Smooth muscle cell (in vitro differentiated cells): ENCODE data around the gene SLITRK6. TPM values are rescaled to one million over a fixed set of nuclear protein-coding genes. Genes with fewer than 3 reads are reported as not detected.
A peak's percentile ranks its signal among the peaks of the same experiment; 100 is the strongest.

Source experiments
- DNase-seq: peaks from one replicate; lab custom pipeline; 2025; ENCODE audit not compliant: unreplicated experiment; lab: John Stamatoyannopoulos, UW
- H2AFZ ChIP-seq: fragments of 200-600 bp; sonication (generic); 2 replicates; pipeline ENCODE4 v1.6.0; 2016; ENCODE audit warnings: antibody characterized with exemption, low read depth, mild to moderate bottlenecking
- H3F3A ChIP-seq: fragments of 200-600 bp; sonication (generic); 2 replicates; pipeline ENCODE4 v1.6.0; 2017; ENCODE audit warnings: antibody characterized with exemption, low read depth
- H3K27ac ChIP-seq: fragments of 200-600 bp; sonication (generic); 2 replicates; pipeline ENCODE4 v1.5.1; 2016; ENCODE audit warnings: low read depth, mild to moderate bottlenecking
- H3K27me3 ChIP-seq: fragments of 200-600 bp; sonication (generic); 2 replicates; pipeline ENCODE4 v1.6.1; 2016; ENCODE audit warnings: low read depth, mild to moderate bottlenecking
- H3K36me3 ChIP-seq: fragments of 200-600 bp; sonication (generic); 2 replicates; pipeline ENCODE4 v1.5.1; 2016; ENCODE audit warnings: low read depth
- H3K4me1 ChIP-seq: fragments of 200-600 bp; sonication (generic); 2 replicates; pipeline ENCODE4 v1.5.1; 2016; ENCODE audit warnings: low read depth
- H3K4me2 ChIP-seq: fragments of 200-600 bp; sonication (generic); 2 replicates; pipeline ENCODE4 v1.6.0; 2016; ENCODE audit warnings: mild to moderate bottlenecking
- H3K4me3 ChIP-seq: fragments of 200-600 bp; sonication (generic); 2 replicates; pipeline ENCODE4 v1.5.1; 2016; ENCODE audit warnings: mild to moderate bottlenecking
- H3K79me2 ChIP-seq: fragments of 200-600 bp; sonication (generic); 2 replicates; pipeline ENCODE4 v1.6.0; 2016; ENCODE audit warnings: low read depth, mild to moderate bottlenecking
- H3K9ac ChIP-seq: fragments of 200-600 bp; sonication (generic); 2 replicates; pipeline ENCODE4 v1.6.0; 2016; ENCODE audit warnings: low read depth
- H3K9me3 ChIP-seq: fragments of 200-600 bp; sonication (generic); replicated peaks from 2 replicates; pipeline ENCODE4 v1.5.1; 2016; ENCODE audit warnings: low read depth
- H4K20me1 ChIP-seq: fragments of 200-600 bp; sonication (generic); 2 replicates; pipeline ENCODE4 v1.6.0; 2016; ENCODE audit warnings: low read depth
- CTCF ChIP-seq: fragments of 200-600 bp; sonication (generic); IDR thresholded peaks from 2 replicates; pipeline ENCODE4 v1.5.1; 2017; ENCODE audit warnings: borderline replicate concordance, mild to moderate bottlenecking, antibody characterized with exemption; ENCODE audit not compliant: insufficient read depth, poor library complexity, severe bottlenecking
- WGBS: methylation state at CpG from one replicate; pipeline ENCODE4 v1.1.7; 2016; ENCODE audit warnings: low lambda C conversion rate; 5-methylcytosine and 5-hydroxymethylcytosine counted together
- polyA plus RNA-seq: library from polyadenylated mRNA; unstranded; fragments of >200 nt; fragmentation: Nextera tagmentation; extraction: Ambion mirVana; gene quantifications from 2 replicates; pipeline ENCODE4 v1.2.1, GENCODE V29; 2016
- total RNA-seq: library from RNA; depleted of rRNA; stranded (reverse); fragments of >200 nt; gene quantifications from 2 replicates; pipeline ENCODE4 v1.2.3, GENCODE V29; 2014

Gene SLITRK6
- total RNA-seq (113 and 115 TPM in 2 replicates), polyA plus RNA-seq (8.7 and 65.7 TPM in 2 replicates)

GRCh38 chr13:85799097-85799582 is at the start of gene SLITRK6:
SLITRK6 (minus strand) TSS chr13:85799419; CDS start chr13:85796508, 2,911 bp downstream.
- peaks cover 8% of the 10 kb centered on the region for H3K4me1 ChIP-seq
- peak within 1 kb of the TSS; percentile 33 for H3K27ac ChIP-seq
- no peaks in the 10 kb centered on the region for H3K9me3 ChIP-seq
- peak within 1 kb of the TSS; percentile 64 for H3K9ac ChIP-seq
- H2AFZ ChIP-seq = peak within 1 kb of the TSS; percentile 50
- H4K20me1 ChIP-seq = no peaks in the 10 kb centered on the region
- DNase-seq = no peak
- TF ChIP-seq CTCF = no peak
- H3K27me3 ChIP-seq = no peaks in the 10 kb centered on the region
- H3K4me2 ChIP-seq = peak within 1 kb of the TSS; percentile 83
- H3F3A ChIP-seq = no peaks in the 10 kb centered on the region
- H3K4me3 ChIP-seq = peak within 1 kb of the TSS; percentile 52
- WGBS = 8% methylated on average over 3 of the region's 3 CpGs
- peaks cover 19% of the 10 kb centered on the region for H3K79me2 ChIP-seq
- no peaks in the 10 kb centered on the region for H3K36me3 ChIP-seq

- H2AFZ ChIP-seq = no peak overlapping the region
- H3K27ac ChIP-seq = no peak overlapping the region
- no peak for TF ChIP-seq CTCF
- DNase-seq = no peak
- no peaks in the 10 kb centered on the region for H3K4me1 ChIP-seq
- no peaks in the 10 kb centered on the region for H3K9me3 ChIP-seq
- 91% methylated on average over 6 of the region's 6 CpGs for WGBS
- no peak overlapping the region for H3K4me3 ChIP-seq
- no peaks in the 10 kb centered on the region for H3K36me3 ChIP-seq
- H3K27me3 ChIP-seq = no peaks in the 10 kb centered on the region
- no peaks in the 10 kb centered on the region for H3F3A ChIP-seq
- H3K4me2 ChIP-seq = no peak overlapping the region
- H3K9ac ChIP-seq = no peak overlapping the region
- H4K20me1 ChIP-seq = no peaks in the 10 kb centered on the region
- no peaks in the 10 kb centered on the region for H3K79me2 ChIP-seq
These were observed 47.8 kb upstream of the SLITRK6 start for GRCh38 chr13:85847012-85847411.

- no peaks in the 10 kb centered on the region for H3K79me2 ChIP-seq
- no peak overlapping the region for H2AFZ ChIP-seq
- no peaks in the 10 kb centered on the region for H3K36me3 ChIP-seq
- no peaks in the 10 kb centered on the region for H3K27me3 ChIP-seq
- no peaks in the 10 kb centered on the region for H3F3A ChIP-seq
- no peak overlapping the region for H3K4me3 ChIP-seq
- no peaks in the 10 kb centered on the region for H4K20me1 ChIP-seq
- no peak overlapping the region for H3K27ac ChIP-seq
- H3K4me1 ChIP-seq = no peaks in the 10 kb centered on the region
- no peak for TF ChIP-seq CTCF
- H3K9me3 ChIP-seq = no peaks in the 10 kb centered on the region
- WGBS = 79% methylated on average over 2 of the region's 2 CpGs
- no peak overlapping the region for H3K9ac ChIP-seq
- no peak for DNase-seq
- H3K4me2 ChIP-seq = no peak overlapping the region
These were observed 42.2 kb upstream of the SLITRK6 start for GRCh38 chr13:85841427-85841826.

- Histone ChIP-seq H4K20me1 (no peaks in the 10 kb centered on the region), H3K27ac (peak overlapping the region; percentile 2), H3K9ac (no peak overlapping the region), H3F3A (no peaks in the 10 kb centered on the region), H3K4me2 (peak overlapping the region; percentile 41), H3K4me3 (no peak overlapping the region), H3K9me3 (no peaks in the 10 kb centered on the region), H2AFZ (no peak overlapping the region), H3K79me2 (no peaks in the 10 kb centered on the region), H3K4me1 (no peaks in the 10 kb centered on the region), H3K27me3 (no peaks in the 10 kb centered on the region), H3K36me3 (no peaks in the 10 kb centered on the region)
- no peak for TF ChIP-seq CTCF
- no peak for DNase-seq
- WGBS = 38% methylated on average over 2 of the region's 2 CpGs
These were observed 34.7 kb upstream of the SLITRK6 start for GRCh38 chr13:85833921-85834320.
